ENCODE results near the gene NAPEPLD.

The NAPEPLD gene

DNA sequence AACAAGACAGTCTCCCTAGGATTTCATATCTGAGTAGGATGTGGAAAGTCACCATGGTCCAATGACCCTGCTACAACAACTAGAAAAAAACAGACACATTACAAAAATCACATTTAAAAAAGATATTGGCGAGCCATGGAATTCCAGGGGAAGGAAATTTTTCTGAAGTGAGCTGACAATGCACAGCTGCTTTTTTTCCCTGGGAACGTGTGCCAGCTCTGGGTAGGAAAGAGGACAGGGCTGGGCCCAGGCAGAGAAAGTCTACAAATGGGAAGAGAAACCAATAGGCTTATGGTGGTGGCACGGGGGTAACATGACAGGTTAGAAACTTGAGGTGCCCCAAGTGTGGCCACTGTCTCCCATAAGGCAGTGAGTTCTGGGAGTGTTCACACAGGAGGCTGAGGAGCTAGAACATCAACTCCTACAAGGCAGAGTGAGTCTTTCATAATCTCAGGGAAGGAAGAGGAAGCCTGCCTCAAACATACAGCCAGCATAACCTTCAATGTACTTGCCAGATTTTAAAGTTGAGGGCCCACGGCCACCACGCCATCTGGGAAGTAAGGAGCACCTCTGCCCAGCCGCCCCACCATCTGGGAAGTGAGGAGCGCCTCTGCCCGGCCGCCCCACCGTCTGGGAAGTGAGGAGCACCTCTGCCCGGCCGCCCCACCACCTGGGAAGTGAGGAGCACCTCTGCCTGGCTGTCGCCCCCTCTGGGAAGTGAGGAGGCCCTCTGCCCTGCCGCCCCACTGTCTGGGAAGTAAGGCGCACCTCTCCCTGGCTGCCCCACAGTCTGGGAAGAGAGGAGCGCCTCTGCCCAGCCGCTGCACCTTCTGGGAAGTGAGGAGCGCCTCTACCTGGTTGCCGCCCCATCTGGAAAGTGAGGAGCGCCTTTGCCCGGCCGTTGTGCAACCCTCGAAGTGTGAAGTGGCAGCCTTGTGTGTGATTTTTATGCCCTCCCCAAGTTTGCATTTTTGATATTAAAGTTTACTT lies 80.2 kb downstream of the NAPEPLD start:
- TF ChIP-seq TSHZ2 (CRISPR knock-in tag; IDR thresholded peaks at IDR 0.05) (no peak), ZNF565 (CRISPR knock-in tag; conservative IDR thresholded peaks at IDR 0.05; ENCODE audit: low read depth) (no peak), ZC3H10 (CRISPR knock-in tag; IDR thresholded peaks at IDR 0.05) (no peak), ISL1 (CRISPR knock-in tag; IDR thresholded peaks at IDR 0.05) (no peak), ZFP30 (CRISPR knock-in tag; IDR thresholded peaks at IDR 0.05) (no peak), CSDC2 (CRISPR knock-in tag; IDR thresholded peaks at IDR 0.05) (no peak), GLIS3 (CRISPR knock-in tag; IDR thresholded peaks at IDR 0.05) (no peak)
- TF ChIP-seq, protein P1, sequence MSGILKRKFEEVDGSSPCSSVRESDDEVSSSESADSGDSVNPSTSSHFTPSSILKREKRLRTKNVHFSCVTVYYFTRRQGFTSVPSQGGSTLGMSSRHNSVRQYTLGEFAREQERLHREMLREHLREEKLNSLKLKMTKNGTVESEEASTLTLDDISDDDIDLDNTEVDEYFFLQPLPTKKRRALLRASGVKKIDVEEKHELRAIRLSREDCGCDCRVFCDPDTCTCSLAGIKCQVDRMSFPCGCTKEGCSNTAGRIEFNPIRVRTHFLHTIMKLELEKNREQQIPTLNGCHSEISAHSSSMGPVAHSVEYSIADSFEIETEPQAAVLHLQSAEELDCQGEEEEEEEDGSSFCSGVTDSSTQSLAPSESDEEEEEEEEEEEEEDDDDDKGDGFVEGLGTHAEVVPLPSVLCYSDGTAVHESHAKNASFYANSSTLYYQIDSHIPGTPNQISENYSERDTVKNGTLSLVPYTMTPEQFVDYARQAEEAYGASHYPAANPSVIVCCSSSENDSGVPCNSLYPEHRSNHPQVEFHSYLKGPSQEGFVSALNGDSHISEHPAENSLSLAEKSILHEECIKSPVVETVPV (CRISPR knock-in tag; IDR thresholded peaks at IDR 0.05), result no peak
- ATAC-seq, result no peak

- peak; percentile 83 for ATAC-seq
- no peak for TF ChIP-seq ZFP3 (CRISPR knock-in tag; IDR thresholded peaks at IDR 0.05)
- TF ChIP-seq, protein P1 (CRISPR knock-in tag; IDR thresholded peaks at IDR 0.05), result no peak
- no peak for TF ChIP-seq ZC3H10 (CRISPR knock-in tag; IDR thresholded peaks at IDR 0.05)
- TF ChIP-seq OSR1 (CRISPR knock-in tag; IDR thresholded peaks at IDR 0.05), result no peak
- TF ChIP-seq TCF4 (CRISPR knock-in tag; IDR thresholded peaks at IDR 0.05; ENCODE audit: borderline replicate concordance), result no peak
Observed at GRCh38 chr7:103065667-103066066, 83.2 kb downstream of the NAPEPLD start.

- TF ChIP-seq ESRRG (CRISPR knock-in tag; IDR thresholded peaks at IDR 0.05) (no peak), ZFP3 (CRISPR knock-in tag; IDR thresholded peaks at IDR 0.05) (no peak), ZNF70 (CRISPR knock-in tag; IDR thresholded peaks at IDR 0.05) (no peak), TSHZ2 (CRISPR knock-in tag; IDR thresholded peaks at IDR 0.05) (no peak), ZNF565 (CRISPR knock-in tag; conservative IDR thresholded peaks at IDR 0.05; ENCODE audit: low read depth) (no peak), PATZ1 (CRISPR knock-in tag; IDR thresholded peaks at IDR 0.05; ENCODE audit: borderline replicate concordance) (no peak), RARB (CRISPR knock-in tag; IDR thresholded peaks at IDR 0.05) (no peak), BACH2 (CRISPR knock-in tag; IDR thresholded peaks at IDR 0.05; ENCODE audit: borderline replicate concordance) (no peak), TOX (CRISPR knock-in tag; IDR thresholded peaks at IDR 0.05; ENCODE audit: borderline replicate concordance) (no peak), OSR1 (CRISPR knock-in tag; IDR thresholded peaks at IDR 0.05) (no peak), SNAI2 (CRISPR knock-in tag; IDR thresholded peaks at IDR 0.05) (no peak), CSDC2 (CRISPR knock-in tag; IDR thresholded peaks at IDR 0.05) (no peak), POU6F1 (CRISPR knock-in tag; IDR thresholded peaks at IDR 0.05; ENCODE audit: borderline replicate concordance, low read depth) (no peak)
- no peak for ATAC-seq
Observed at GRCh38 chr7:103063895-103064294, 85.0 kb downstream of the NAPEPLD start.
